HG02840 (cell line): Measurements from ENCODE around the gene DOCK4.

Source experiments
- ATAC-seq: cut with Tn5 transposase; IDR thresholded peaks from one replicate; pipeline ENCODE4 v1.9.1; 2021; ENCODE audit warnings: mild to moderate bottlenecking, moderate library complexity, moderate number of reproducible peaks; ENCODE audit not compliant: unreplicated experiment, low FRiP score

Gene DOCK4

DNA sequence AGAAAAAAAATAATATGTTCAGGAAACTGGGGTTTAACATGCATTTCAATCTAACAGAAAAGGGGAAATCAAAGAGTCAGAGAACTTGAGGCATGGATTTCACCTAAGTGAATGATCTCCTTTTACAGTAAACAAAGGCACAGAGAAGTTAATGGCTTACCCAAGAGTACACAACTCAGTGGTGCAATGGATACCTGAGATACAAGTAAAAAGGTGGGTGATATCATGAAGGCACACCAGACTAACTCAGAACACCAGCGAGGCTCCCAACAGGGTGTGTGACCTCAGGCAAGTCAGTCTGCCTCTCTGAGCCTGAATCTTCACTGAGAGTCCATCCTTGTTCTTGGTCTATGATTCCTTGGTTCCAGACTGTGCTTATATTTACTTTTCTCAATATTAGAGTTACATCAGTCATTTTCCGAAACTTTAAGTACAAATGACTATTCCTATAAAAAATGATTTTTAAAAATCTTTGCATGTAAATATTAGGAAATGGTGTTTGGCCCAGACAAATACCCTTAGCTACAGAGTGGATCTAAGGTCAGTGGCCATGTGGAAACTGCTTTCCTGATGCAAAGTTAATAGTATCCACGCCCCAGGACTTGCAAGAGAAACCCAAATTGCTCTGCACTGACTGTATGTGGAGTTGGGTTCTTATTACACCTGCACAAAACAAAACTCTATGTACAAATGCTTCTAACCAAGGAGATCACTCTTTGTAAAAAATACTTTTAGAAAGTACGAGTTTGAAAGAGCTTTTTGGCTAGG is 361.1 kb downstream of the DOCK4 start:
- no peak for ATAC-seq

DNA sequence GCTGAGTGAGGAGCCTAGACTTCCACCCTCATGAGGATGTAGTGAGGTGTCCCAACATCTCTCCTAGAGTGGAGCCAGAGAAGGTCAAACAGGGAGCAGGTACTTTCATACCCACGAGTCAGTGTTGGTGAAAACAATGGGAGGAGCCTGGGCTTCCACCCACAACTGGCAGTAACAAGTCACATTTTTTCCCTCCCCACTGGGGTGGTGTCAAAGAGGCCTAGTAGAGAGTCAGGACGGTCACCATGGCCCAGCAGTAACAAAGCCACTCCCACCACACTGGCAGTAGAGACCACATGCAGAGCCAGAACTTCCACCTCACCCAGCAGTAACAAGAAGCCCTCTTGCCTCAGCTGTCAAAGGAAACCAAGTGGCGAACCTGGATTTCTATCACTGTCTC is 363.7 kb downstream of the DOCK4 start:
- ATAC-seq: no peak

DNA sequence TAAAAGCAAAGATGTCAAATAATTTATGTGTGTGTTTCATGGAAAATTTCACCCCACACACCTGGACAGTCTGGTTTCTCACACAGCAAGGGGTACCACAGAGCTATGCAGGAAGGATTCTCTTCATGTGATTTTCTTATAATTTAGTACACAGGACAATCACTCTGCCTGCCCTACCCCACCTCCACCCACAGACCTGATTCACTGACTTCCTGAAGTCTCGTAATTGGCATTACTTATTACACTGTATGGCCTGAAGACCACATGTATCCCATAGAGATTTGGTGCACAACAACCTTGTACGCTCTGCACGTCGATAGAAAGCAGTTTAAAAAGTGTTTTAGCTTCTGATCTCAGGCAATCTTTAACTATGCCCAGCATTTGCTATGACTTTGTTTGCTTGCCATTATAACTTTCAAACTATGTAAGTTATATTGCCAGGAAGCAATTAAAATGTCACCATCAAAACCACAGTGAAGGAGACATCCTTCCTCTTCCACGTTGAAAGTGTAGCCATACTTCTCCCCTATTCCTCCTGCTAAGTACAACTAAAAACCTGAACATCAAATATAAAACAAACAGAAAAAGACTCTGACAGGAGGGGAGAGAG is 364.5 kb downstream of the DOCK4 start:
- no peak for ATAC-seq

DNA sequence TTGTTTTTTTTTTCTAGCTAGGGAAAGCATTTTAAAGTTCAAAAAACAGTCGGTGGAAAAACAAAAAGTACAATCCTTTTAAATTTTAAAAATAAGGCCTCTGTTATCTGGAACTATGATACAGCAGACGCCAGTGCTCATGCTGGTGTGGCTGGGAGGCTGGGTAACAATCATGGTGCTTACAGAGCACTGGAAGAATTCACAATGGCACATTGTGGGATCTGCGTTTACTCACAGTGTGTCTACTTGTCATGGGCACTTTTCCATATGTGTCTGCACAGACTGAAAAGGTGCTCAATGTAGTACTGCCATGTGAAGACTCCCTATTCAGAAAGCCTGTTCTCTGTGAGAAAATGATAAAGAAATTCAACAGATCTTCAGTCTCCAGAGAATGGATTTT is 365.7 kb downstream of the DOCK4 start:
- ATAC-seq: no peak

DNA sequence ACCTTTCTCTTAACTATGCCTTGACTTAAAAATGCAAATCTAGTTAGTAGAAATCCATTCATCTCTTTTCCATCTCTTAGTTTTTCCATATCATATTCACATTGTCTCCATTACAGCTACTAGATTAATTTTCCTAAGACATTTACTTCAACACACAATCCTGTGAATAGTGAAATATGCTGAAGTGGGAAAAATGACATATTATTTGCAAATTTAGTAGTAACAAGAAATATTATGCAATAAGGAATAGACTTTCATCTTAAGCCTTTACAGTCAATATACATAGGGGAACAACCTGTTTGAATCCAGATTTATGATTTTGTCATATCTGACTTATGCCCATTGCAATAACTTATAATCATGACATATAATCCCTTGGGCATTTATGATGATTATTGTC is 366.9 kb downstream of the DOCK4 start:
- no peak for ATAC-seq

DNA sequence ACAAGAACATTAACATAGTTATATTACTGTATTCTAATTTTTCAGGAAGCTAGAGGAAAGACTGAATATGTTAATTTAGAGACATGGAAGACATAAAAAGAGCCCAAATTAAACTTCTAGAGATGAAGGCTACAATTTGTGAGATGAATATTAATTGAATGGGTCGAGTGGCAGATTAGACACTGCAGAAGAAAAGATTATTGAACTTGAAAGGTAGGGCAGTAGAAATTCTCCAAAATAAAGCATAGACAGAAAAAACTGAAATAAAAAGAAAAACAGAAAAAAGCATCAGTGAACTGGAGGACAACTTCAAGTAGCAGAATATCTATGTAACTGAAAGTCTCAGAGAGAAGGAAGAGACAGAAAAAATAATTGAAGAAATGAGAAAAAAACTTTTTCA is 369.6 kb downstream of the DOCK4 start:
- ATAC-seq: no peak

DNA sequence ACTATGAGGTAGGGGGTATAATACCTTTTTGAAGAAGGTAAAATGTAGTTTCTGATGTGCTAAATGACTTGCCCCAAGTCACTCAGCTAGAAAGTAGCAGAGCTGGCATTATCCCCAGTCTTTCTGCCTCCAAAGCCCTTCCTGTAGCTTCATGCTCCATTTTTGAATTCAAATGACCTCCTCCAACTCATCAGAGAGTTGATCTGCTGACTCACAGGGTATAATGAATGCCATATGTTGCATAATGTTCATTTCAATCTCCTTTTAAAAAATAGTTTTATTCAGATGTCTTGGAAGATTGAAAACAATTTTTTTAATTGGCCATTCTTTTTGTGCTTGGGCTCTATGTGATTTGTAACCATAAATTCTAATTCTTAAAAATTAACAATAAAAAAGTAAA is 371.1 kb downstream of the DOCK4 start:
- ATAC-seq: no peak

DNA sequence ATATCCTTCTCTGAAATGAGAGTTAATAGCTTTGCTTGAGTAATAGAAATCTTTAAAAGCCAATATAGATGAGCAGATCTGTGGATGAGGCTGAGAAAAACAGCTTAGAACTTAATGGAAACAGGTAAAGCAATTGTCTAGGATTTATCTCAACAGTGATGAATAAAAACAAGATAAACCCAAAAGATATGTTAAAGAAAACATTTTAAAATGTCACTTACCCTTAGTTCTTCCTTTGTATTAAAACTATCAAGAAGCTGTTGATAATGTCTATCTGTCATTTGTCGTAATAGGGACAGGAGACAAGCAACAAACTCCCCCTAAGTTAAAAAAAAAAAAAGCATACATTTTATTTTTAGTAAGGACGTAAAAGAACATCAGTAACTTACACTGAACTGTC is 371.8 kb downstream of the DOCK4 start:
- ATAC-seq: no peak

DNA sequence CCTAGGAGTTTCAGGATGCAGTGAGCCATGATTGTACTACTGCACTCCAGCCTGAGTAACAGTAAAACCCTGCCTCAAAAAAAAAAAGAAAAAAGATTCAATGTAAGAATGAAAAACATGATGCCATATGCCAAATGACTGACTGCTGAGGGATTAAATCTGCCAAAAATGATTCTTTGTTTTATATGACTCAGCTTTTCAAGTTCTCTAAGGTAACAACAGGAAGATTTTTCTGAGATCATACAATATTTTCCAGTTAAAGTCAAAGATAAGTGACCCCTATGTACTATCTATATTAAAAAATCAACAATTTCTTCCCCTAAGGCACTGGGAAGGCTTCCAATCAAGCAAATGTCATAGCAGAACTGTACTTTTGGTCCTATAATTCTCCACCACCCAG is 372.7 kb downstream of the DOCK4 start:
- no peak for ATAC-seq

DNA sequence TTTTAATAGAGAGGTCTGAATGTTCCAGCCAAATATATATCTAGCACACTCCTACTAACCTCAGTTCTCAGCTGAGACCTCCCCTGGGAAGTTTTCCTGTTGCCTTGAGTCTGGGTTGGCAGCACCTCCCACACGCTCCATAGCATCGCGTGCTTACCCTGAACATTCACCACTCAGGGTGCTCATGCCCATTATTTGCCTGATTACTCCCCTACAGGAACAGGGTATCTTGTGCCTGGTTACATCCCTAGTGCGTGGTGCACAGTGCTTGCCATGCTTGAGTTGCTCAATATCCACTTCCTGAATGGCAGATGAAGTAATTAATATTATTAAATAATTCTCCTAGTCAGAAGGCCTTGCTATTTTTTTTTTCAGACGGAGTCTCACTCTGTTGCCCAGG is 374.0 kb downstream of the DOCK4 start:
- ATAC-seq: no peak

DNA sequence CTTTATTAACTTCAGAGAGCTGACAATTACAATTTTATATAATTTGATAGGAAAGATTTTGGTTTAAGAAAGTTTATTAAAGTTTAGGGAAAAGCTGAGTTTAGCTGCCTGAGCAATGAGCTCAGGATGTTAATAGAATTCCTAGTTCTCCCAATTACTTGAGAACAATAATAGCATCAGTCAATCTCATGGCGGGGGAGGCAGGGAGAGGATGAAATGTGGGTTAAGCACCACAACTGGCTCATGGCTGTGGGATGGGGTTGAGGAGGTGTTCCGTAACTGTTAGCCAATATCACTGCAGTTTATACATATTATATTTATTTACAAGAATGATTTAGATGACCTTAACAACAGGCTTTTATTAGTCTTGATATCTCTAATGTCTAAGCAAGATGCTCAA is 377.0 kb downstream of the DOCK4 start:
- ATAC-seq: no peak

DNA sequence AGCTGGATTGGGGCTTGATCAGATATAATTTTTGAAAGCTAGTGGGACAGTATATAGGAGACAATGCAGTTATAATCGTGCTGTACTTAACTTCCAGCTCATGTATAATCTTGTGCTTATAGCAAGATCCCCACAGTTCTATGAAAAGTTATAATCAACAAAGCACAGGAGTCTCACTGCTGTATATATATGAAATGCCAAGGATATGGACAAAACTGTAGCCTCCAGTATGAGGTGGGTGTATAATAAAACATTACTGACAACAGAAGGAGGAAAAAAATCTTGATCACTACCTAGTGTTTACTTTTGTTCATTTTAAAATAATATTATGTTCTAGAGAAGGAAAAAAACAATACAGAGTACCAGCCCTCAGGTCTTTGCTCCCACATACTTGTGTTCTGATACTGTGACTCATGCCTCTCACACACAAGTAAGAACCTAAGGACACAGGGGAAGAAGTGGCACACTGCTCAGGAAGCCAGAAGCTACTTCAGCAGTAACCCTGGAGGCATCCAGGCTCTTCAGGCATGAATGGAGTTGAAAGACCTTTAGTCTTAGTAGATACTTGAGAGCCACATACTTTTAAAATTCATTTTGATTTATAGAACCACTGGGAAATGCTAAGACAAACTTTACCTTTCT is 378.2 kb downstream of the DOCK4 start:
- ATAC-seq: no peak

DNA sequence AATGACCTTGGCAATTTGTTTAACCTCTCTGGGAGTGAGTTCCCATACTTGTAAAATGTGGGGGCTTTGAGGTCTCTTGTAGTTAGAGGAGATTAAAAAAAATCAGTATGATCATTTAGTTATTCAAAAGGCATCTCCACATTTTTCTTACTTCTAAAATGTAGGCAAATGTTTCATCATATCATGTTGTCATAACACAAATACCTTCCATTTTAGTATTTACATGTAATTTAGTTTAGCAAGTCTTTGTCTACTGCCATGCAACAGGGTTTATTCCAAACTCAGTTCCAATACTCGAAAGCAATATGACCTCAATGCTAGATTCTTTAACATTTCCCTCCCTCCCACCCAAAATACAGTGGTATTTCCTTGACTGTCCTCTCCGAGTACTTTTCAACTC is 381.2 kb downstream of the DOCK4 start:
- ATAC-seq: no peak

DNA sequence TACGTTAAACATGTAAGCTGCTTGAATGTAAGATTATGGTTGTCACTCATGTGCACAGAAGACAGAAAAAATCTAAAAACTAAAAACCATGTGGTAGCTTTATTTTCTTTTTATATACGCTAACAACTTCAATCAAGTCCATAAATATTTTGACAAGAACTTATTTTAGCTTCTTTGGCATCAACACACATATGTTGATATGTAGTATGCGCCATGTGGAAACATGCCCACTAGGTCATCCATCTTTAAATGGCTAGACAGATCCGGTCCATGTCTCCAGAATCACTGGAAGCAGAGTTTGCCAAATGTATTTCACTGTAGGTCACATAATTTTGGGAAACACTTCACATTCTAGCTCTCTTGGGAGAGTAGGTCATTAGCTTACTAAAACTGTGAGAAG is 382.4 kb downstream of the DOCK4 start:
- ATAC-seq: no peak

DNA sequence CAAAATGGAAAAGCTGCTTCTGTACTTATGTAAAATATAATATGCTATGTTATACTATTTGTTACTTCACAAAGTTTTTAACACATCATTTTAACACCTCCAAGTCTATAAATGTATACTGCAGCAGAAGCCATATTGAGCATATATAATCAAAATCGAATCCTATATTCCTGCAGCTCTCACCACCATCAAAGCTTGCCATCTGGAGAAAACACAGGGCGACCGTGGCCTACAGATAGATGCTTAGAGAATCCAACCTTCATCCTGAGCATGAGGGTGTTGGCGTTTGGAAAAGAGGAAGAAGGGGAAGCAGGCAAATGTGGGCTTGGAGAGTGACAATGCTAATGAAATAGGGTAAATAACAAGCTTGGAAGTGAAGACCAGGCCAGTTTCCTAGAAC is 385.2 kb downstream of the DOCK4 start:
- ATAC-seq: no peak

DNA sequence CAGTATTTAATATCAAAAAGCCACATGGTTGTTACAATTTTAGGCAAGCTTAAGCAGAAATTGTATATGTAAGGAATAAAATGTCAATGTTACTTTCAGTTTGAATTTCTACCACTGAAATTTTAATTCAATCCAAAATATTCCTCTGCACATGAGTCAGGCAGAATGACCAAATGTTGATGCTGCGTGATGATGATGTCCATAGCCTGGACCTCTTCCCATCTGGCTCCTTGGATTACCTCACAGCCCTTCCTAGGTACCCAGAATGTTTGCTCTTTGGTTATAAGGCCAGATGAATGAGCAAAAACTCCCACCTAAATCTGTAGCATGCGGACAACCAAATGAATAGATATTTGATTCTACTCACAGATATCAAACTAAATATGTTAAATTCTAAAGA is 385.6 kb downstream of the DOCK4 start:
- ATAC-seq: no peak

DNA sequence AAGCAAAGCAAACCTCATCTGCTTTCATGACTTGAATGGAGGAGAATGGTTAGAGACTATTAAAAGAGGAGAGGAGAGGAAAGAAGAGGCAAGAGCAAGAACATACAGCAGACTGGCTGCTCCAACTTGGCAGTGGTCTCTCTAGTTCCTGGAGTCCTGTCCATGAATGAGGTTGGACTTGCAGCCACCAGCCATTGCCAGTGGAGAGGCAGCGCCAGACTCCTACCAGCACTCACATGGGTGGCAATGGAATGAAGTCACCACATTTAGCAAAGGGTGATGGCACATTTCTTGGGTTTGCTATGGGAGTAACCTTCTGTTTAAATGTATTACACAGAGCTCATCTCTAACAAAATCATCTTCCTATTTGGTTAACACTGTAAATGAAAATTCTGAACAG is 386.1 kb downstream of the DOCK4 start:
- ATAC-seq: no peak

DNA sequence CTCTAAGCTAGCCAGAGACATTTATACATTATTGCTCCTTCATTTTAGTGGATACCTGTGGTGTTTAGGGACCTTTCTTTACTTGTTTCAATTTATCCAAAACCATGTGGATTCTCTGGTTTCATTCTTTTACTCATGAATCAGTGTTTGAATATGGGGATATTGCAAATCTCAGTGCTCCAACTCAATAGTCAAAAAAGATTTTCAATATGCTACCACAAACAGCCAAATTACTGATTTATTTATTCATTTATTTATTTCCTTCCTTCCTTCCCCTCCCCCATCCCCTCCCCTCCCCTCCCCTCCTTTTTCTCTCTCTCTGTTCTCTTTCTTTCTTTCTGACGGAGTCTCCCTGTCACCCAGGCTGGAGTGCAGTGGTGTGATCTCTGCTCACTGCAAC is 390.8 kb downstream of the DOCK4 start:
- ATAC-seq: no peak

DNA sequence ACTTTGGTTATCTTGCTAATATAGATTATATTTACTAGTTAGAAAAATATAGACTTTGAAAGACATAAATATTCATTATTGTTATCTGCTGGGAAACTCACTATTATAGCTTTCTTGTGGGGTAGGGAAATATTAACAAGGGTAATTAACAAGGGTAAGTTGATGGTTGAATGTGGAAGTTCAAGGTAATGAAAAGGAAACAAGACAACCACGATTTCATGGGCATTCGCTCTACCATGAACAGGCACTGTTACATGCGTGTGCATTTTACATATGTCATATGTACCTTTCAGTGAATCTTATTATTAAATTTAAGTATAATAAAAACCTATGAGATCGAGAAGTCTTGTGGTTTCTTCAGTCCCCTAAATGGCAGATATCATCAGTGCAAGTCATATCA is 392.9 kb downstream of the DOCK4 start:
- ATAC-seq: no peak

DNA sequence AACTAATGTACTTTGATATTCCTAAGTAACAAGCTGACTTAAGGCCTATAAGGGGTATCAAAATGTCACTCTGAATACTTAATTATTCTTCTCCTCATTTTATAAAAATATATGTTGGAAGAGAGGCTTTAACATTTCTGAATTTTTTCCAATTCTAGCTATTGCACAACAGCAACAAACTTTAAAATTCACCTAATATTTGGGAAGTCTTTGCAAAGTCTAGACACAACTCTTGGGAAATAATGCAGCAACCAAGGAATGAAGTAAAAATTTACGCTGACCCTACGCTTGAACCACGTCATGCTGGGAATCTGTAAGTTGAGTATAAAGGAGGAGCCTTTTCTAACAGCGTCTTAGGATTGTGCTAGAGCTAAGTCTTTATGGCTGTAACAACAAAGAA is 400.0 kb downstream of the DOCK4 start:
- no peak for ATAC-seq

DNA sequence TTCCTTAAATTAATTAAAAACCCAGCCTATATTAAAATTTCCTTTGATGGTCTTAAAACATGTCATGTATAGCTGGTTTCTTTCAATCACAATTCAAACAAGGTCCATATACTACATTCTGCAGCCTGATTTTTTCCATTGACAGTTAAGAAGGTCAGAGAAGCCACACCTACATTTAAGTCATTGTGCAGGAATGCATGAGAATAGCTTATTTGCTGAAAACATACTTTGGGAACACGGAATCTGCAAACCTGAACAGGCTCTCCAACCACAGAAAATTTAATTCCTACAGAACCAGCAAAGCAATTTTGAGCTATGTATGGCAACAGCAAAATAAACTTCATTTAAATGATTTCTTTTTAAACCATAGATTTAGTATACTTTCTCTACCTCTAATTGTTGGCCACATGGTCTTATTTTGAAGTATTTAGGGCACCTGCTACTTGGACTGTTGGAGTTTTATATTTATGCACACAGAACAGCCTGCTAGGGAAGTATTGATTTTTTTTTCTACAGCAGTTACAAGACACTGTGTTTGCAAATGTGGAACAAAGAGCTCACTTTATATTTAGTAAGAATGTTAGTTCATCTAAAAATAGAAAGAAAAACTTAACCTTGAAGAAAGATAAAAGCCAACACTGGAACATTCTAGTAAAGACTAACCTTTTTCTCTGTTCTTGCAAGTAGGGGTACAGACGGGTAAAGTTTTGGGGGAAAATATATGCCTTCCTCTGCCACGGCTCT is 403.0 kb downstream of the DOCK4 start:
- no peak for ATAC-seq
